ENCODE results near the gene FOS. TPM values are rescaled to one million over a fixed set of nuclear protein-coding genes. Genes with fewer than 3 reads are reported as not detected.

Gene FOS
- total RNA-seq, 1 experiment from 2014 or later = 23.9 TPM

GRCh38 chr14:75267141-75267721 is 11.4 kb upstream of the FOS start (continued):
- TF ChIP-seq HMGXB4 (CRISPR knock-in tag; IDR thresholded peaks at IDR 0.05) (no peak), ZNF138 (CRISPR knock-in tag; conservative IDR thresholded peaks at IDR 0.05) (no peak), ZBTB21 (CRISPR knock-in tag; IDR thresholded peaks at IDR 0.05; ENCODE audit: borderline replicate concordance) (no peak)

GRCh38 chr14:75268633-75269550 is 9.7 kb upstream of the FOS start:
- Mint-ChIP-seq H3K27ac (peak overlapping the region; percentile 96), H3K9me3 (no peaks in the 10 kb centered on the region), H3K4me1 (peaks cover 20% of the 10 kb centered on the region), H3K27me3 (ENCODE audit: low read depth) (no peaks in the 10 kb centered on the region), H3K36me3 (no peaks in the 10 kb centered on the region), H3K4me3 (no peak overlapping the region)
- ChIA-PET CTCF (interaction anchor here (0.6 to 2.0 kb wide), 7 partner anchors 10 to 137 kb away, joined by 3 to 7 read pairs (median 3); no protein-coding TSS in a partner anchor), POLR2A (interaction anchor here (0.6 to 1.5 kb wide), 5 partner anchors 10 to 25 kb away, joined by 3 to 6 read pairs (median 4); partner anchors contain the start of gene FOS)
- TF ChIP-seq E2F4 (CRISPR knock-in tag; IDR thresholded peaks at IDR 0.05; ENCODE audit: borderline replicate concordance, low read depth) (no peak), SP1 (CRISPR knock-in tag; conservative IDR thresholded peaks at IDR 0.05) (no peak), CTCF (IDR thresholded peaks at IDR 0.05) (no peak), ATF1 (CRISPR knock-in tag; IDR thresholded peaks at IDR 0.05) (no peak), NR2C2 (CRISPR knock-in tag; IDR thresholded peaks at IDR 0.05) (no peak), NR3C1 (CRISPR knock-in tag; conservative IDR thresholded peaks at IDR 0.05; ENCODE audit: low read depth) (no peak), CBFB (CRISPR knock-in tag; IDR thresholded peaks at IDR 0.05; ENCODE audit: low read depth) (no peak), ESRRA (CRISPR knock-in tag; IDR thresholded peaks at IDR 0.05; ENCODE audit: borderline replicate concordance) (no peak), ZMAT4 (CRISPR knock-in tag; IDR thresholded peaks at IDR 0.05) (no peak), GABPB1 (CRISPR knock-in tag; IDR thresholded peaks at IDR 0.05) (no peak), E2F5 (CRISPR knock-in tag; IDR thresholded peaks at IDR 0.05) (no peak), ZNF263 (CRISPR knock-in tag; IDR thresholded peaks at IDR 0.05; ENCODE audit: low read depth) (no peak), TEAD1 (CRISPR knock-in tag; IDR thresholded peaks at IDR 0.05) (no peak), SMAD3 (CRISPR knock-in tag; IDR thresholded peaks at IDR 0.05; ENCODE audit: borderline replicate concordance) (no peak)
- DNase-seq (ENCODE audit: low spot score) = peak; percentile 29
- ATAC-seq = peak; percentile 85

Data from WTC11 (cell line).